Smooth muscle cell (in vitro differentiated cells): ENCODE results near the gene RSAD1. TPM values are rescaled to one million over a fixed set of nuclear protein-coding genes. Genes with fewer than 3 reads are reported as not detected.

Experiments used
- DNase-seq: peaks from one replicate; lab custom pipeline; 2025; ENCODE audit not compliant: unreplicated experiment; lab: John Stamatoyannopoulos, UW
- H2AFZ ChIP-seq: fragments of 200-600 bp; sonication (generic); 2 replicates; pipeline ENCODE4 v1.6.0; 2016; ENCODE audit warnings: antibody characterized with exemption, low read depth, mild to moderate bottlenecking
- H3F3A ChIP-seq: fragments of 200-600 bp; sonication (generic); 2 replicates; pipeline ENCODE4 v1.6.0; 2017; ENCODE audit warnings: antibody characterized with exemption, low read depth
- H3K27ac ChIP-seq: fragments of 200-600 bp; sonication (generic); 2 replicates; pipeline ENCODE4 v1.5.1; 2016; ENCODE audit warnings: low read depth, mild to moderate bottlenecking
- H3K27me3 ChIP-seq: fragments of 200-600 bp; sonication (generic); 2 replicates; pipeline ENCODE4 v1.6.1; 2016; ENCODE audit warnings: low read depth, mild to moderate bottlenecking
- H3K36me3 ChIP-seq: fragments of 200-600 bp; sonication (generic); 2 replicates; pipeline ENCODE4 v1.5.1; 2016; ENCODE audit warnings: low read depth
- H3K4me1 ChIP-seq: fragments of 200-600 bp; sonication (generic); 2 replicates; pipeline ENCODE4 v1.5.1; 2016; ENCODE audit warnings: low read depth
- H3K4me2 ChIP-seq: fragments of 200-600 bp; sonication (generic); 2 replicates; pipeline ENCODE4 v1.6.0; 2016; ENCODE audit warnings: mild to moderate bottlenecking
- H3K4me3 ChIP-seq: fragments of 200-600 bp; sonication (generic); 2 replicates; pipeline ENCODE4 v1.5.1; 2016; ENCODE audit warnings: mild to moderate bottlenecking
- H3K79me2 ChIP-seq: fragments of 200-600 bp; sonication (generic); 2 replicates; pipeline ENCODE4 v1.6.0; 2016; ENCODE audit warnings: low read depth, mild to moderate bottlenecking
- H3K9ac ChIP-seq: fragments of 200-600 bp; sonication (generic); 2 replicates; pipeline ENCODE4 v1.6.0; 2016; ENCODE audit warnings: low read depth
- H3K9me3 ChIP-seq: fragments of 200-600 bp; sonication (generic); replicated peaks from 2 replicates; pipeline ENCODE4 v1.5.1; 2016; ENCODE audit warnings: low read depth
- H4K20me1 ChIP-seq: fragments of 200-600 bp; sonication (generic); 2 replicates; pipeline ENCODE4 v1.6.0; 2016; ENCODE audit warnings: low read depth
- CTCF ChIP-seq: fragments of 200-600 bp; sonication (generic); IDR thresholded peaks from 2 replicates; pipeline ENCODE4 v1.5.1; 2017; ENCODE audit warnings: borderline replicate concordance, mild to moderate bottlenecking, antibody characterized with exemption; ENCODE audit not compliant: insufficient read depth, poor library complexity, severe bottlenecking
- WGBS: methylation state at CpG from one replicate; pipeline ENCODE4 v1.1.7; 2016; ENCODE audit warnings: low lambda C conversion rate; 5-methylcytosine and 5-hydroxymethylcytosine counted together
- polyA plus RNA-seq: library from polyadenylated mRNA; unstranded; fragments of >200 nt; fragmentation: Nextera tagmentation; extraction: Ambion mirVana; gene quantifications from 2 replicates; pipeline ENCODE4 v1.2.1, GENCODE V29; 2016
- total RNA-seq: library from RNA; depleted of rRNA; stranded (reverse); fragments of >200 nt; gene quantifications from 2 replicates; pipeline ENCODE4 v1.2.3, GENCODE V29; 2014

Gene RSAD1
- total and polyA plus RNA-seq, 2 experiments from 2014 or later = 11.4 to 21.1 TPM

- H3K79me2 ChIP-seq = no peaks in the 10 kb centered on the region
- H3K27ac ChIP-seq = no peak overlapping the region
- no peak overlapping the region for H3K9ac ChIP-seq
- no peaks in the 10 kb centered on the region for H3K36me3 ChIP-seq
- TF ChIP-seq CTCF = no peak
- H3K9me3 ChIP-seq = no peaks in the 10 kb centered on the region
- H4K20me1 ChIP-seq = peaks cover 7% of the 10 kb centered on the region
- 96% methylated on average over 3 of the region's 3 CpGs for WGBS
- no peaks in the 10 kb centered on the region for H3K4me1 ChIP-seq
- H3F3A ChIP-seq = no peaks in the 10 kb centered on the region
- DNase-seq = no peak
- H3K27me3 ChIP-seq = peaks cover 16% of the 10 kb centered on the region
- no peak overlapping the region for H3K4me2 ChIP-seq
- H3K4me3 ChIP-seq = no peak overlapping the region
- H2AFZ ChIP-seq = no peak overlapping the region
Measured at GRCh38 chr17:50464121-50464520, 14.5 kb upstream of the RSAD1 start.

- Histone ChIP-seq H3K9me3 (no peaks in the 10 kb centered on the region), H3K4me1 (no peaks in the 10 kb centered on the region), H2AFZ (no peak overlapping the region), H3K79me2 (no peaks in the 10 kb centered on the region), H3K4me3 (no peak overlapping the region), H3K36me3 (no peaks in the 10 kb centered on the region), H3K4me2 (no peak overlapping the region), H3K27ac (no peak overlapping the region), H4K20me1 (peaks cover 1% of the 10 kb centered on the region), H3K27me3 (peaks cover 16% of the 10 kb centered on the region), H3K9ac (no peak overlapping the region), H3F3A (no peaks in the 10 kb centered on the region)
- TF ChIP-seq CTCF = no peak
- 94% methylated on average over 4 of the region's 4 CpGs for WGBS
- DNase-seq = no peak
Measured at GRCh38 chr17:50464736-50465135, 13.9 kb upstream of the RSAD1 start.

GRCh38 chr17:50465171-50465570 is 13.5 kb upstream of the RSAD1 start:
- H3F3A ChIP-seq = no peaks in the 10 kb centered on the region
- no peak for DNase-seq
- no peak overlapping the region for H3K9ac ChIP-seq
- 94% methylated on average over 6 of the region's 6 CpGs for WGBS
- no peak overlapping the region for H2AFZ ChIP-seq
- H3K79me2 ChIP-seq = no peaks in the 10 kb centered on the region
- no peak for TF ChIP-seq CTCF
- no peak overlapping the region for H3K4me2 ChIP-seq
- H4K20me1 ChIP-seq = no peaks in the 10 kb centered on the region
- H3K4me3 ChIP-seq = no peak overlapping the region
- H3K36me3 ChIP-seq = no peaks in the 10 kb centered on the region
- H3K9me3 ChIP-seq = no peaks in the 10 kb centered on the region
- H3K27me3 ChIP-seq = peaks cover 16% of the 10 kb centered on the region
- H3K27ac ChIP-seq = no peak overlapping the region
- H3K4me1 ChIP-seq = no peaks in the 10 kb centered on the region

GRCh38 chr17:50465635-50466034 is 13.0 kb upstream of the RSAD1 start:
- no peak overlapping the region for H3K9ac ChIP-seq
- 96% methylated on average over 9 of the region's 9 CpGs for WGBS

More at GRCh38 chr17:50465635-50466034, 13.0 kb upstream of the RSAD1 start:
- no peak overlapping the region for H2AFZ ChIP-seq
- H3F3A ChIP-seq = no peaks in the 10 kb centered on the region
- H3K36me3 ChIP-seq = no peaks in the 10 kb centered on the region
- no peaks in the 10 kb centered on the region for H4K20me1 ChIP-seq
- no peak overlapping the region for H3K27ac ChIP-seq
- no peaks in the 10 kb centered on the region for H3K79me2 ChIP-seq
- TF ChIP-seq CTCF = no peak
- DNase-seq = no peak
- H3K4me2 ChIP-seq = no peak overlapping the region
- no peak overlapping the region for H3K4me3 ChIP-seq
- H3K9me3 ChIP-seq = no peaks in the 10 kb centered on the region
- peaks cover 16% of the 10 kb centered on the region for H3K27me3 ChIP-seq
- no peaks in the 10 kb centered on the region for H3K4me1 ChIP-seq
